ENCODE measurements around the gene PPP2R2B.

Gene PPP2R2B

DNA sequence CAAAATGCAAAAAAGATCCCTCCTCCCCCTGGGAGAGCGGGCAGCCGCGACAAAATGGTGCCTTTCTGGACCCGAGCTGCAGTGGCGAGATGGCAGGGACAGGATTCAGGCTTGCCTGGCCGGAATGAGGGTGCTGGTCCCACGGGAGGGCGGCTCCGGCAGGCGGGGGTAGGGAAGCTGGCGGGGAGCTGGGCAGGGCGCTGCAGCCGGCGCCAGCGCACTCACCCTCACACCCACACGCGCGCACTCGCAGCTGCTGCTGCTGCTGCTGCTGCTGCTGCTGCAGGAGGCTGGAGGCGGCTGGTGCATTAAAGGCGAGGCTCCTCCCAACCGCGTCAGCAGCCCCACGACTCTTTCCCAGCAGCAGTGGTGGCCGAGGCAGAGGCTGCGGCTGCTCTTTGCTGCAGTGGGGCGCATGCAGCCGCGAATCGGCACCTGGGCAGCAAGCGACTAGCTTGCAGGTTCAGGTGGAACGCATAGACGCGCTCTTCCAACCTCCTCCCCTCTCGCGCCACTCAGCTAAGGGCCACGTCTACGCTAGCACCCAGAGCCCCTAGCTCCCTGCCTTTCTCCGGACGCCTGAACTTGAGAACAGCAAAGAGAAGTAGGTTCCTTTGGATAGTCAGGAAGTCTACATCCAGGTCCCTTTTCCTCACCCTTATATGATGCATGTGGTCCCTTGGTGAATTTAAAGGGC lies at the start of gene PPP2R2B:
Gene PPP2R2B (minus strand): TSS at position 282 of the 697 bp plus-strand sequence.
- no peak for DNase-seq

DNA sequence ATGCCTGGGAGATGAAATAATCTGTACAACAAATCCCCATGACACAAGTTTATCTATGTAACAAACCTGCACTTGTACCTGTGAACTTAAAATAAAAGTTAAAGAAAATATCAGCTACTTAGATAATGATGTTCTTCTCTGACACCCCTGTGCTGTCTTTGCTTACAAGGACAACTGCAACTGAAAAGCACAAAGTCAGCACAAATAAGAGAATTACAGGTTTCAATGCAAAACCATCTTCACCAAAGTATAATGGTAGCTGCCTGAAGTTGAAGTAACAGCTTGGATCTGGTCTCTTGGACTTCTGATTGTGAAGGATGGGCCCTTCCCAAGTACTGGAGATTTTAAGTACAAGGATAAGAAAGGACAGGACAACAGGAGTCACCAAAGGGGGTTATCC lies 45.6 kb upstream of the PPP2R2B start:
- no peak for DNase-seq

DNA sequence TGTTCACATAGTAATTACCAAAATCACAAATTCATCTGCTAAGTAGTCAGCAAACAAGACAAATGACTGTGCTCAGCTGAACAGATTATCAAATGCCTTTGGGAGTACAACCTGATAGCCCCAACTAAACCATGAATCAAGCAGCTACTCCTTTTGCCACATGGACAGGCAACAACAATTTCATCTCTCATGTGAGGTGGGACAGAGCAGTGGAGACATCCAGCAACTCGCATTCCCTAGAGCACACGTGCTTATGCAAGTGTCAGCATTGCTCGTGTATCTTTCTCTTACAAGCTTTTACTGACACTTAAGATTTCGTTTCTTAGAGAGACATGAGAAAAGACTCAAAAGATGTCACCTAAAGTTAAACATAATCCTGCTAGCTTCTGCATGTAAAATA lies 42.7 kb upstream of the PPP2R2B start:
- no peak for DNase-seq

DNA sequence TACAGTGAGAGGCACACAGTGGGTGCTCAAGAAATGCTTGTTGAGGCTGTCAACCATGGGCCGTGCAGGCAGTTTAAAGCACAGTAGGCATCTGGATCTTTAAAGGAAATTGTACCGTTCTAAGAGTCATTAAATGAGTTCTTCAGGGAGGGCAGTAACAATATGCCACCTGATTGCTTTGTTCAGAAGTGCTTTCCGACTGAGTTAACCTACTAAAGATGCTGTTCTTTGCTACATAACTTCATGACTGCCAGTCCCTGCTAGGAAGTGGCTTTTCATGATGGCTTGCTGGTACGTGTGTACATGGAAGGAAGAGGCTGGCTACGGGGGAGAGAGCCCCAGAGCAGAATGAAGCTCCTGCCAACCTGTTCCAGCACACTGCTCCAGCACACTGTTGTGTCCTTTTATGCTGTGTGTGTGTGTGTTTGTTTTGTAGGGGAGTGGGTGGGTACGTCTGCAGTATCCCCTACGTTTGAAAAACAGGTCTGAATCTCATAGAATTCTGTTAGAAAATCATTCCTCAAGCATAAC lies 41.9 kb upstream of the PPP2R2B start:
- DNase-seq = no peak

DNA sequence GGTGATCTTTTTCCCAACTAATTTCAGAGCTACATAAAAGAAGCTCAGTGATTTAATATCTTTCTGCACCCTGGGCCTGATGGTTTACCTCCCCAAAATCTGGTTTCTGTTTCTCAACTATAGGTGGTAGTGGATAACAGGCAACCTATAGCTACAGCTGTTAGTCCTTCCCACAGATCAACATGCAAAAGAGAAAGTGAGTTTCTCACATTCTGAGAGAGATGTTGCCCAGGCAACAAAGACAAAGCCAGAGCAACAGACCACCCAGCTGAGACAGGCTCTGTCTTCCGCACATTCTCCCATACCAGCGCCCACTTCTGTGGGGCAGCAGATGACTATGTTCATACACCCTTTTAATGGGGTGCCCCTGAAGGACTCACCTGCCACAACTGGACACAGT lies 40.7 kb upstream of the PPP2R2B start:
- DNase-seq = no peak

DNA sequence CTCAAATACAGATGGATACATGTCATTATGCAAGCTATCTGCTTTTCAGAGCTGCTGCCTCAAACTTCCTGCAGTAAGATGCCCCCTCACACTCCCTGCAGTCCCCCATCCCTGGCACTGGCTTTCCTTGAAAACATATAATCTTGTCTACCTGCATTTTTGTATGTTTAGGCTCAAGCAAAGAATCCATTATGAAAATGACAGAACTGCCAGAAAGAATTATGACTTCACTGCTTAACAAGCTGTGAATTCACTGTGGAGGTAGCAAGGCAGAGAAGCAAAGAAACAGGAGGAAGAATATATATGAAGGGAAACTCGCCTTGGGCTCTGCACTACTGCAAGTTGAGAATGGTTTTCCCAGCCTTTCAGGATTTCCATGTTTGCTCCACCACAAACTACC lies 39.4 kb upstream of the PPP2R2B start:
- DNase-seq = no peak

DNA sequence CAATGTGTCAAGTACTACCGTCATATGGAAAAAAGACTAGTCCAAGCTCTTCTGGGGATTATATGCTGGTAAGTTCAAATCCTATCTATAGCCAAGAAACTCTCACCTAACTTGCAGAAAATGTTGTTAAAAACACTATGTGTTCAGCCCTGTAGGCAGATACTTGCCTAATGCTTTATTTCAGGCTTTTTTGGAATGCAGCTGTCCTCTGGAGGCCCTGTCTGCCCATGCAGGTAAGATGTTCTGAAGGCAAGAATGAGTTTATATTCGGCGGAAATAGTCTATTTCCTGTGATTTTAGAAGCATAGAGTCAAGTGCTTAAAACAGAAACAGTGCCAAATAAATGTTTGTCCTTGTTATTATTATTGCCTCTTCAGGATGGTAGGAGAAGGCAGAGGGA lies 34.3 kb upstream of the PPP2R2B start:
- DNase-seq = no peak

DNA sequence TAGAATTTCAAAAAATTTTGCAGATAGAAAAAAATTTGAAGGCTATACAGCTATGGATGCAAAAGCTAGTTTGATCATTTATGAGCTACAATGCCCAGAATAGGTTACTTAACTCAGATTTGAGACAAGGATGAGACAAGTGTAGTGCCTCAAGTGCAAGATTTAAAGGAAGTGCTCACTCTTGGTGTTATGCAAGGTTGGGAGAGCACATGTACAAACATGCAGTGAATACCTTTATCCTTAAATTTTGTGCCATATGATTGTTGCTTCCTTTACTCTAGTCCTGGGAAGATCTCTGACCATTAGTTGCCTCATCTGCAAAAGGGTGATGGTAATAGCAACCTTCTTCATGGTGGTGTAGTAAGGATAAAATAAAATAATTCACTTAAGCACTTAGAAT lies 31.7 kb upstream of the PPP2R2B start:
- DNase-seq = no peak

DNA sequence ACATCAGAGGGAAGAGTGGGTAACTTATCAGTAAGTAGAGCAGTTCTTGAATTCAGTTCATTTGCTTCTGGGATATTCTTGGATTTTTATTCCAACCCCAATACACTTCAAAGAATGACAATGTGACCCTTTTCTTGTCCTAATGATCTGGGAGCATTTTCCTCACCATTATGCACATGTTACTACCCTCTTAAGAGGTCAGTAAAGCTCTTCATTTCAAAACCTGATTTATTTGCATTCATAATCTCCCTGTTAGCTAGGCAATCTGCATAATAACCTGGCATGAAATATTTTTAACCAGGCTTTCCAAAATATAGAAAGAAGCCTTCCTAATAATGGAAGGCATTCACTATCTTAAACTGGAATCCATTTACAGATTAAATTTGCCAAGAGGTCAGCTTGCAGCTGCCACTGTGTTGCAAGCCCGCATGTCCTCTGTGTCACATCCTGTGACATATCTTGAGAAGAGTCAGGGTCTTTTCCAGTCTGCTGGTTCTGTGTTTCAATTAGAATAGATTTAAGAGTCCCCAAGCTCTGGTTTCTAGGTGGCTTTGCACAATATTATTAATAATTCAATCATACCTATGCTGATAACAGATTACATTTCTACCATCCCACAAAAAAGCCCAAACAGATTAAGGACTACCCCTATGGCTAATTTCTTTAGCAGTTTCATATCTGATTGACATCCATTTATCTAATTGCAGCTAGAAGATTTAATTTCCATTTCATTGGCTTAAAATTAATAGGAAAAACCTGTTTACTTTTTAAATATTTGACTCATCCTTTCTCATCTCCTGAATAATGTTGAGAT lies 30.9 kb upstream of the PPP2R2B start:
- DNase-seq = no peak

DNA sequence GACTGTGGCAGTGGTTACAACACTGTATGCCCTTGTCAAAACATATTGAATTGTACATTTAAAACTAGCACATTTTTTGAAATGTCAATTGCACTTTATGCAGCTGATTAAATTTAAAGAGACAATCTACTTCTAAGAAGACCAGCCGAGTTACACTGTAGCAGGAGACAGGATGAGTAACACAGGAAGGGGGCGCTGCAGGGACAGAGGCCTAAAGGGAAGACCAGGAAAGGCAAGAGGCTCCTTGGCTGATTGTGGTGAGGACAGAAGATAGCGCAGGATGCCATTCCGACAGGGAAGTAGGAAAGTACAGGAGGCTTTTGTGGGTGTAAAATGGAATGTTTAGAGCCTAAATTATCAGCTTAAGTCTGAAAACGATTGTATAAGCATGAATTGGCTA lies 28.2 kb upstream of the PPP2R2B start:
- no peak for DNase-seq

DNA sequence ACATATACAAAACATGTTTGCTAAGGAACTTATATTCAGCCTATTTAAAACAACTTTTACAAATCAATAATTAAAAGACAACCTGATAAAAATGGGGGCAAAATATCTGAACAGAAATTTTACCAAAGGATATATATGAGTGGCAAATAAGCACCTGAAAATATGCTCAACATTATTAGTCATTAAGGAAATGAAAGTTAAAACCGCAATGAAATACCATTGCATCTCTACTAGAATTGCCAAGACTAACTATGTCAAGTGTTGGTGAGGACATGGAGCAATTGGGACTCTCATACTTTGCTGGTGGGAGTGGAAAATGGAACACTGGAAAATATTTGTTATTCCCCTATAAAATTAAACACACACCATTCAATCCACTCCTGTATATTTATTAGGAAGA lies 26.3 kb upstream of the PPP2R2B start:
- no peak for DNase-seq

DNA sequence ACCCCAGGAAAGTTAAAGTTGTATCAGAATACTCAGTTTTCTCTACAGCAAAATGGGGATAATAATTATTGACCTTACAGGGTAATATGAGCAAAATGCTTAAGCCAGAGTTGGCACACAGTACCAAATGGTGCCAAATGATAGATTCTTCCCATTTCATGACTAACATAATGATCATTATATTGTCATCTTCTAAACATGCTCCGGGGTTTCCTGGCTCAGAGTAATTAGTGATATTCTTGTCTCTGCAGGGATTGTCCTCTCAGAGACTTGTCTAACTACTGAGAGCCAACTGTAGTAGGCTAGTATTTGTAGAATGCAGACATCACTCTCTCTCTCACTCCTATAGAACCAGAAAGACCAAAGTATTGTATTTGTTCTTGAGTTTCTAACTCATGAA lies 25.2 kb upstream of the PPP2R2B start:
- no peak for DNase-seq

DNA sequence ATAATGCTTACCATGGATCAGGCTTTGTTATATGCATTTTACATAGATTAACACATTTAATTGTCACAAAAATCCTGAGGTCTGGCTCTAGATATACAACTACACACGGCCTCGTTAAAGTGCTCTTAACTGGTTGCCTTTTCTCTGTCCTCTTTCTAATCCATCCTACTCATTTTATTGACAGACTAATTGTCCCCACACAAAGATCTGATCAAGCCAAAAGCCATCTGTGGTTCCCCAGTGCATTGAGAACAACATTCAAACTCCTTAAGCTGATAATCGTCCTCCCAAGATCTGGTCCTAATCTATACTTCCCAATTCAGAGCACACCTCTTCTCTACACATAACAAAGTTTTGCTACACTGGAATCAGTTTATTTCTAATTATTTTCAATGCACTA lies 23.9 kb upstream of the PPP2R2B start:
- DNase-seq = no peak

DNA sequence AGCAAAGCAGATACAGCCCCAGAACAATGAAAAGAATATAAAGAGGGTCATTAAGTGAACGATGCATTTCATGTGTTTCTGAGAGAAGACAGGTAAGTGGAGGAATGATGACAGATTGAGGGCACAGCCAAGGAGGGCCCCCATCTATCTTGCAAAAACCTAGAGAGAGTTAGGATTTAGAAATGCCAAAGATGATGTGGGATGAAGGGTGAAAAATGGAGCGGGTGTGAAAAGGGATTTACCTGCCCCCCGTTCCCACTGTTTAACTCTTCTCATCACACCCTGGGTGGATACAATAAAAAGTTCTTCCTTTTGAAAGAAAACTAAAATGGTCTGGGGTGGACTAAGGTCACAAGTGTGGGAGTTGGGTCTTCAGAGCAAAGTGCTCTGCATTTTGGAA lies 18.5 kb upstream of the PPP2R2B start:
- DNase-seq = no peak

DNA sequence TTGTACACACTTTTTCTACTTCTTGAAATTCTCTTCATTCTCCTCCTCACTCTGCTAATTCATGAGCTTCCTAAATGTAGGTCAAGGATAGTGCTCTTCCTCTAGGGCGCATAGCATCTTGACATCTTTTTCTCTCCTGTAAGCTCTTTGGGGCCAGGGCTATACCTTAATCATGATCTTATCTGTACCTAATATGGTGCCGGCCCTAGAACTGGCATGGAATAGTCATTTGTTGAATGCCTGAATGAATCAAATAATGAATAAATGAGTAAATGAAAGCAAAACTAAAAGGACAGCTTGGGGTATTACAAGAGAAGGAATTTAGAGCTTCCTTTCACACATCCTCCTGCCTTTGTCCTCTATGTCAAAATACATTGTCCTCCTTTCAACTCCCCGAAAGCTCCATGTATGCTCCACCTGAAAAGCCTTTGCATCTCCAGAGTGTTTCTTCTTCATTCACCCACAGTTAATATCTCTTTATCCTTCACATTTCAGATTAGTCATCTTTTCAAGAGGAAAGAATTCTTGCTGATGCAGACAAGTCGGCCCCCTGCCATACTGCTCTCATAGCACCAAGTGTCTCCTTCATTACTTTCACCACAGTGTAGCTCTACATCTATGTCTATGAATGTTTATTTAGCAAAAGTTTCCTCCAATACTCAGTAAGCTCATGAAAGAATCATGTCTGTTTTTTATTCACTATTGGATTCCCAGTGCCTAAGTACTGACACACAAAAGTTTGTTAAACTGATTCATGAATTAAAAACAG lies 16.4 kb upstream of the PPP2R2B start:
- DNase-seq = no peak

DNA sequence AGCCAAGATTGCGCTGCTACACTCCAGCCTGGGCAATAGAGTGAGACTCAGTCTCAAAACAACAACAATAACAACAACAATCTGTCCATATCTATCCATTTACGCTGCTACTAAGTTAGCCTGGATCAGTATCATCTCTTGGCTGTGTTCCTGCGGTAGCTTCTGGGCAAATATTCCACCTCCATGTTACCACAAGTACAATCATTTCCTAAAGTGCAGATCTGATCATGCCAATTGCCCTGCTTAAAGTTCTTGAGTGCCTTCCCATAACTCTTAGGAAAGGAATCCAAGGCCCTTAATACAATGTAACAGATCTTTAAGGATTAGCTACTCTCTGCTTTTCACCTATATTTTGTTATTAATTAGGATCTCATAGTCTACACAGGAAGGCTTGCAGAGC lies 15.4 kb upstream of the PPP2R2B start:
- no peak for DNase-seq

DNA sequence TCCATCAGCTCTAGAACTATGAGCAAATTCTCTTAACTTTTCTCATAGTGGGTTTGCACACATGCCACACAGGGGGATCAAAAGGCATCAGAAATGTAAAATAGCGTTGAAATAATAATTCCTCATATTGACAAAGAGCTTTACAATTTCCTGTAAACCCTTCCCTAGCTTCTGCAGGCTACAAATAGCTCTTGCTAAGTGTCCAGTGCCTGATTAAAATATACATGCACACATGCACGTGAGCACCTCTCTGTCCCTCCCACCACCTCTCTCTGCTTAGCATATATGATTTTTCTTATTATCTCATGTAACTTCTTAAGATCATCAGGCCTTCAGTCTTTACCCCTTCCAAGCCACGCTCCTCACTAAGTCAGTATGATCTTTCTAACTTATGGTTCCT lies 13.7 kb upstream of the PPP2R2B start:
- no peak for DNase-seq

DNA sequence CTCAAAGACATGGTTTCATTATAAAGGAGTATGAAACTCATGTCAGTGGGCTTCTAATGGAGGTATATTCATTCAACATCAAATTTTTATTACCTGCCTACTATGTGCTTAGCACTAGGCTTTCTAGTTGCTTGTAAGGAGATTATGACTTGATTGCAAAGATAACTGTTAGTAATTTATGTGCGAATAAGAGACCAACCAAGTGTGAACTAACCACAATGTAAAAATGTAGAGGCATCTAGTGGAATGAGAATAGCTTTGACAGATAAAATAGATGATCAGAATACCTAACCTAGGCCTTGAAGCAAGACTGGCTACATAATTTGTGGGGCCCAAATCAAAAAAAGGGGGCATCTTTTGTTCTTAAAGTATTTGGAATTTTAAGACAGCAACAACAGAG lies 13.0 kb upstream of the PPP2R2B start:
- DNase-seq = no peak

DNA sequence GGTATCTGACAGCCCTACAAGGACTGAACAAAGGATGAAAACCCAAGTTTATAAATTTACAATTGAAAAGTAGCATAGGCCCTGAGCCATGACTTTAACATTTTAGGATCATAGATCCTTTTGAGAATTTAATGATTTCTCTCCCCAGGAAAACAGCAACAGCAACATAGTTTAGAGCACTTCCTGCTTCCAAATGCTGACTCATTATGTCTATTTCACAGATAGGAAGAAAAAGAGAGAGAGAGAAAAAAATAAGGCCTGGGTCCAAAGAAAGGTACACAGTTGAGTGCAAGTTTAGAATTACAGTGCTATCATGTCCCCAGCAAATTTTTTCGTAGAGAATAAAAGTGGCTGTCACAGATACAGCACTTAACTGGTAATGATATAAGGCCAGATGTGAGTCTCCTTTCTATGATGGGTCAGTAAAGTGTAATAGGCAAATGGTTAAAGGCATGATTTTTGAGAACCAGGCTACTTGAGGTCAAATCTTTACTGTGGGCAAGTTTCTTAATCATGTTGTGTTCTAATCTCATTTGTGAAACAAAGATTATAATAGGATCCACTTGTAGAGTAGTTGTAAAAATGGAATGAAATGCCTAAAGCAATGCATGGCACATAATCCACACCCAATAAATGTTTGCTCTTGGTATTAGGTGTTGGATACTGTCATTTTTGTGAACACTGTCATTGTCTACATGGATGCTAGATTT lies 12.3 kb upstream of the PPP2R2B start:
- no peak for DNase-seq

DNA sequence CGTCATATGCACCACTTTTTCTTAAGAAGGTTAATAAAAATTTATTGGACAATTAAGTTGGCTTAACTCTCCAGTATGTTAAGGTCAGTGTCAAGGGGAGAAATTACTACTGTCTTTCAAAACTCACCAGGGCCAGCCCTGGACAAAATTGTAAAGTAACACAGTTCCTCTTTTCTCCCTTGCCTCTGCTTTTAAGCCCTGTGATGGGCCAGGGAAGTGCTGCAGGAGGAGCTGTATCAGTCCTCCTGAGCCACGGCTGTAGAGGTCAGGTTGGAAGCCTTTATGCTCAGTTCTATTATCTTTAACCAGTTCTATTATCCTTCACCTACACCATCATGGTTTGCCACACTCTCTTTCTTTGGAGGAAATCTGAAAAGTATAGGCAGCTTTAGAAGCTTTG lies 11.5 kb upstream of the PPP2R2B start:
- no peak for DNase-seq

DNA sequence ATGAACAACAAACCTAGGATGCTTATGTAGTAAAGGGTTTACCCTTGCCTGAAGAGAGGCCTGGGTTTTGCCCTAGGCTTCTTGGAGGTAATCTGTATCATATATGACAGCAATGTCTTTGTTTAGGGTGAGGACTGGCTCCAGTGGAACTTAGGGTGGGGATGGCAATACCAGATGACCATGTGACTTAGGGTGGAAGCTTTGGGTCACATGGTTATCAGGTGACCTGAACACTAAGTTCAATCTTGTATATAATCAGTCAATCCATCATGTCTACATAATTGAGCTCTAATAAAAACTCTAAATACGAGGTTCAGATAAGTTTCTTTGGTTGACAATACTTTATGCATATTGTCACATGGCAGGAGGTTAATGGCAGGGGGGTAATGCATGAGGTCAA lies 10.6 kb upstream of the PPP2R2B start:
- DNase-seq = no peak

DNA sequence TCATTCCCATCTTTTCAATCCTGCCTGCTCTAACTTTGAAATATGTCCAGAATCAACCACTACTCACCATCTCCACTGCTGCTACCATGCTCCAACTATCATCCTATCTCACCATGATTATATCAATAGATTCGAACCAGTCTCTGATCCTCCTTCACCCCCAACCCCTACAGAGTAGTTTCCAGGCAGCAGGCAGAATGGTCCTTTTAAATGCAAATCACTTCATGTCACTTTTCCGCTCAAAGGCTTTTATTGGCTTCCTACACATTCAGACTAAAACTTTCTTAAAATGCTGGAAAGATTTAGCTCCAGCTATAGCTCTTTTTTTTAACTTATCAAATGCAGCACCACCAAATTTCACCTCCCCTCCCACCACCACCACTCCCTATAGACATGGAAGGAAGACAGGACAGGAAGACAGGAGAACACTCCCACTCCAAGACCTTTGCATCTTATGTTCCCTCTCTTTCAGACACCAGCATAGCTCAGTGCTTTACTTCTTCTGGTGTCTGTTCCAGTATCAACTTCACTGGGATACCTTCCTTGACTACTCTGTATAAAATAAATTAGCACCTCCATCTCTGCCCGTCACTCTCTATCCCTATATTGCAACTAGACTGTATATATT lies 9.9 kb upstream of the PPP2R2B start:
- DNase-seq = no peak
